HFFc6 (cell line): ENCODE results near the gene ASPSCR1. TPM values are rescaled to one million over a fixed set of nuclear protein-coding genes. Genes with fewer than 3 reads are reported as not detected.

Source experiments
- DNase-seq: peaks from one replicate; pipeline ENCODE4 v3.0.0-alpha.2; 2018
- H3K27ac Mint-ChIP-seq: 2 replicates; pipeline ENCODE4 v1.8.0; 2020; ENCODE audit warnings: mild to moderate bottlenecking, mixed read lengths
- H3K27me3 Mint-ChIP-seq: 2 replicates; pipeline ENCODE4 v1.8.0; 2021; ENCODE audit warnings: mild to moderate bottlenecking, moderate library complexity, mixed read lengths; ENCODE audit not compliant: insufficient read depth
- H3K36me3 Mint-ChIP-seq: 2 replicates; pipeline ENCODE4 v1.8.0; 2021; ENCODE audit warnings: low read depth, mixed read lengths
- H3K4me1 Mint-ChIP-seq: 2 replicates; pipeline ENCODE4 v1.8.0; 2020; ENCODE audit warnings: low read depth, mixed read lengths
- H3K4me3 Mint-ChIP-seq: 2 replicates; pipeline ENCODE4 v1.8.0; 2020; ENCODE audit warnings: mild to moderate bottlenecking, moderate library complexity, mixed read lengths
- H3K9me3 Mint-ChIP-seq: 2 replicates; pipeline ENCODE4 v1.8.0; 2020; ENCODE audit warnings: mild to moderate bottlenecking, mixed read lengths
- total RNA-seq, 6 experiments: library from RNA; stranded (reverse); fragmentation: NEBNext Ultra II Directional; extraction: Animal tissue kit (Norgen Biotek cat#: 25700); gene quantifications; 2 replicates in 1 of 6; 3 replicates in 5 of 6; pipeline ENCODE4 v1.2.3, GENCODE V29; 2021
- TF ChIP-seq, protein P1 (sequence below): fragments of 200-600 bp; sonication (generic); IDR thresholded peaks from 2 replicates; pipeline ENCODE4 v1.5.0; 2021; ENCODE audit warnings: antibody characterized with exemption, mild to moderate bottlenecking

ASPSCR1 gene
- total RNA-seq, 6 experiments from 2014 or later: 26.6 to 36.8 (median 34.7) TPM

DNA sequence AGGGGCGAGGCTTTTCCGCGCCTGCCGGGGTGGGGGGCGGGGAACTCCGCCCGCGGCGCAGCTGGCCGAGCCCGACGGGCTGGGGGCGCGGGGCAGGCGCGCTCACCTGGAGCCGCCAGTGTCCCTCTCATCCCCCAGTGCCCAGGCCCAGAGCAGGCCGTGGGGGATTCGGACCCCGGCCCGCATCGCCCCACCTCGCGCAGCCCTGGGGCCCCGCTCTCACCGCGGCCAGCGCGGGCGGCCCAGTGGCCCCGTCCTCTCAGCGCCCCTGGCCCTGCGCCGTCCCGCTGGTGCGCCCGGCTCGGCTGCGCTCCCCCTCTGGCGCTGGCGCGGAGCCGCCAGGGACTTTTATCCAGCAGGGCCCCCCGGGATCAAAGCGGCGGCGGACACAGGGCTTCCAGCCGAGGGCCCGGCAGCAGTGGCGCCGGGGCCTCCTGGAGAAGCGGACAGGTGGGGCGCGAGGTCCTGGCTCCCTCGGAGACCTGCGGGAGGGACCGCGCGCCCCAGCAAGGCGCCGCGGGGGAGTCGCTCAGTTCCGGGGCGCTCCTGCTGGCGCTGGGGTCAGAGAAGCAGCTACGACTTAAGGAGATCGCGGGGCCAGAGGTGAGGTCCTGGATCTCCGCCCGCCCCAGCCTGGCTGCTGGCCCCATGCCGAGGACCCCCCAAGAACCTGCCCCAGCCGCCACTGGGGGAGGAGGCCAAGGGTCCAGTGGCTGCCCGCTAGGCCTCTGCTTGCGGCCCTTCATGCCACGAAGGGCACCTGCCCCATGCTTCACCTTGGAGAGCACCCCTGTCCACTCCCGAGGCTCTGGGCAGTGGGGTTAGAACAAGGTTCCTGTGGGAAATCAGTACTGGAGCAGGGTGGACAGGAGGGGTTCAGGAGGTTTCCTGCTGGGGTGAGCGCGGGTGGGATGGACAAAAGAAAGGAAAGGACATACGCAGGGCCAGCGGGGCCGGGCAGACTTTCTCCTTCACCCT, 15.6 kb upstream of the ASPSCR1 start:
- H3K9me3 Mint-ChIP-seq: no peaks in the 10 kb centered on the region
- H3K27me3 Mint-ChIP-seq: peaks cover 7% of the 10 kb centered on the region
- DNase-seq: no peak
- H3K4me1 Mint-ChIP-seq: peaks cover 6% of the 10 kb centered on the region; the same call in 1 of the 2 replicates
- TF ChIP-seq, protein P1, sequence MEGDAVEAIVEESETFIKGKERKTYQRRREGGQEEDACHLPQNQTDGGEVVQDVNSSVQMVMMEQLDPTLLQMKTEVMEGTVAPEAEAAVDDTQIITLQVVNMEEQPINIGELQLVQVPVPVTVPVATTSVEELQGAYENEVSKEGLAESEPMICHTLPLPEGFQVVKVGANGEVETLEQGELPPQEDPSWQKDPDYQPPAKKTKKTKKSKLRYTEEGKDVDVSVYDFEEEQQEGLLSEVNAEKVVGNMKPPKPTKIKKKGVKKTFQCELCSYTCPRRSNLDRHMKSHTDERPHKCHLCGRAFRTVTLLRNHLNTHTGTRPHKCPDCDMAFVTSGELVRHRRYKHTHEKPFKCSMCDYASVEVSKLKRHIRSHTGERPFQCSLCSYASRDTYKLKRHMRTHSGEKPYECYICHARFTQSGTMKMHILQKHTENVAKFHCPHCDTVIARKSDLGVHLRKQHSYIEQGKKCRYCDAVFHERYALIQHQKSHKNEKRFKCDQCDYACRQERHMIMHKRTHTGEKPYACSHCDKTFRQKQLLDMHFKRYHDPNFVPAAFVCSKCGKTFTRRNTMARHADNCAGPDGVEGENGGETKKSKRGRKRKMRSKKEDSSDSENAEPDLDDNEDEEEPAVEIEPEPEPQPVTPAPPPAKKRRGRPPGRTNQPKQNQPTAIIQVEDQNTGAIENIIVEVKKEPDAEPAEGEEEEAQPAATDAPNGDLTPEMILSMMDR: no peak
- H3K27ac Mint-ChIP-seq: no peak overlapping the region
- H3K36me3 Mint-ChIP-seq: no peaks in the 10 kb centered on the region
- H3K4me3 Mint-ChIP-seq: no peak overlapping the region

DNA sequence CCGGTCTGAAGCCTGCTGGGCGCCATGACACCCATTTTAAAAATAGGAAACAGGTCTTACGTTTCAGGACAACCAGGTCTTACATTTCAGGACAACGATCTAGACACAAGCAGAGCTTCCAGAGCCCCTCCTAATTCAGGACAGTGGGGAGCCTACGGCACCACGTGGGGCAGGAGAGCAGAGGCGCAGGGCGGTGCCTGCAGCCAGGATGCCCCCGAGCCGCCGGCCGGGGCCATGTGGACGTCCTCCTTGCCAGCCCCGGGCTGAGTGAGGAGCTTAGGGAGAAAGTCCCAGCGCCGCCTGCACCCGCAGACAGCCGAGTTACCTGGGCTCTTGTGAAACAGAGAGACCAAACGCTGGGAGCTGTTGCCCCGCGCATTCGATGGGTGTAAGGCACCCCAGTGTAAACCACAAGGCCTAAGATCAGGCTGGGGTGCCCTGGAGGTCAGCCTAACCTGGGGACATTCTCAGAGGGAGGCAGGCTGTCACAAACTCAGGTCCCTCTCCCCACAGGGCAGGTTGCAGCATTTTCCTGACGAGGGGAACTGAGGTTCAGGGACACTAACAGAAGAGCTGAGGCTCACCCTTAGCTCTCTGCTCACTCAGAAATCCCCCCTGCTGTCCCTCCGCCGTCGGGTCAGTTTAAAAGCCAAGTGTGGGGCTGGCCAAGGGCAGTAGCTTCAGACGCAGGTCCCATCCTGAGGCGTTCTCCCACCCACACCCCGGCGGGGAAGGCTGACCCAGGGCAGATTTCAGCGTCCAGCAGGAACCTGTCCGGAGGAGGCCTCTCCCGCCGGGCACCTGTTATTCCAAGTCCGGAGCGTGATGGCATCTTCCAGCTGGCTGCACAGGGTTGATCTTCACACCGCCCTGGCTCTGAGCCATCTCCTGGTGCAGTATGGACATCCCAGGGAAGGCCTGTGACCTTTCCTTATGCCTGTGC, 14.7 kb upstream of the ASPSCR1 start:
- no peaks in the 10 kb centered on the region for H3K9me3 Mint-ChIP-seq
- H3K4me3 Mint-ChIP-seq: no peak overlapping the region
- peaks cover 4% of the 10 kb centered on the region for H3K27me3 Mint-ChIP-seq
- no peak for DNase-seq
- peaks cover 6% of the 10 kb centered on the region; the same call in 1 of the 2 replicates for H3K4me1 Mint-ChIP-seq
- TF ChIP-seq, protein P1: no peak
- no peaks in the 10 kb centered on the region for H3K36me3 Mint-ChIP-seq
- no peak overlapping the region for H3K27ac Mint-ChIP-seq

DNA sequence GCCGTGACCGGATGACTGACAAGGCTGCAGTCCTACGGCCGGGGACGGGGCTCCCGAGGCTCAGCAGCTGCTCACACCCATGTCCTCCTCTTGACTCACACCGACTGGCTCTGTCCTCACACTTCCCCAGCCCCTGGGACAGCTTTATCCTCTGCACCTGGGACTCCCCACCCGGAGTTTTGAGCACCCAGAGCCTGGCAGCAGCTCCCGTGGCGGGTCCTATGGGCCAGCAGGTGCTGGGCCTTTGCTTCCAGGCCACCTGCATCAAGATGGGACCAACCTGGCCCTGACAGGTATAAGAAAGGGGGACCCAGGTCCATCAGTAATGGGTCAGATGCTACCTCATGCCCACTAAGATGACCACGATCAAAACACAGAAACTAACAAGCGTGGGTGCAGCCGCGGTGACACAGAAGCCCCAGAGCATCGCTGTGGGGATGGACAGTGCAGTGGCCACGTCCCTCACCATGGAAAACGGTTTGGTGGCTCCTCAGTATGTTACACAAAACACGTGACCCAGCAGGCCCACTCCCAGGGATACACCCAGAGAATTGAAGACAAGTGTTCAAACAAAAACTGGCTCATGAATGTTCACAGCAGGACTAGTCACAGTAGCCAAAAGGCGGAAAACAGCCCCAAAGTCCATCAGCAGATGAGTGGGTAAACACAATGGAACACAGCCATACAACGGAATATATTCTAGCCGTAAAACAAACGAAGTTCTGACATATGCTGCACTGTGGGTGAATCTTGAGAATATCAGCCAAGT, 13.2 kb upstream of the ASPSCR1 start:
- Mint-ChIP-seq H3K27me3 (peaks cover 4% of the 10 kb centered on the region), H3K4me3 (no peak overlapping the region)
- DNase-seq: no peak

GRCh38 chr17:81966343-81967243, 10.8 kb upstream of the ASPSCR1 start:
- H3K36me3 Mint-ChIP-seq: no peaks in the 10 kb centered on the region
- TF ChIP-seq, protein P1: no peak
- DNase-seq: no peak
- H3K4me1 Mint-ChIP-seq: peaks cover 6% of the 10 kb centered on the region; the same call in 1 of the 2 replicates
- H3K4me3 Mint-ChIP-seq: no peak overlapping the region
- H3K27me3 Mint-ChIP-seq: peaks cover 5% of the 10 kb centered on the region
- H3K27ac Mint-ChIP-seq: no peak overlapping the region
- H3K9me3 Mint-ChIP-seq: no peaks in the 10 kb centered on the region

More for the DNA sequence above, 13.2 kb upstream of the ASPSCR1 start:
- TF ChIP-seq, protein P1: no peak
- Mint-ChIP-seq H3K27ac (no peak overlapping the region), H3K36me3 (no peaks in the 10 kb centered on the region), H3K9me3 (no peaks in the 10 kb centered on the region), H3K4me1 (peaks cover 6% of the 10 kb centered on the region; the same call in 1 of the 2 replicates)
